NOMO-1 treated with dmso at 0.1 percent for 144 hours (cell line): ENCODE data around the gene CNPY4.

Source experiments
- DNase-seq: peaks from one replicate; lab custom pipeline; 2025; ENCODE audit not compliant: unreplicated experiment; lab: John Stamatoyannopoulos, UW

The CNPY4 gene, protein sequence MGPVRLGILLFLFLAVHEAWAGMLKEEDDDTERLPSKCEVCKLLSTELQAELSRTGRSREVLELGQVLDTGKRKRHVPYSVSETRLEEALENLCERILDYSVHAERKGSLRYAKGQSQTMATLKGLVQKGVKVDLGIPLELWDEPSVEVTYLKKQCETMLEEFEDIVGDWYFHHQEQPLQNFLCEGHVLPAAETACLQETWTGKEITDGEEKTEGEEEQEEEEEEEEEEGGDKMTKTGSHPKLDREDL

DNA sequence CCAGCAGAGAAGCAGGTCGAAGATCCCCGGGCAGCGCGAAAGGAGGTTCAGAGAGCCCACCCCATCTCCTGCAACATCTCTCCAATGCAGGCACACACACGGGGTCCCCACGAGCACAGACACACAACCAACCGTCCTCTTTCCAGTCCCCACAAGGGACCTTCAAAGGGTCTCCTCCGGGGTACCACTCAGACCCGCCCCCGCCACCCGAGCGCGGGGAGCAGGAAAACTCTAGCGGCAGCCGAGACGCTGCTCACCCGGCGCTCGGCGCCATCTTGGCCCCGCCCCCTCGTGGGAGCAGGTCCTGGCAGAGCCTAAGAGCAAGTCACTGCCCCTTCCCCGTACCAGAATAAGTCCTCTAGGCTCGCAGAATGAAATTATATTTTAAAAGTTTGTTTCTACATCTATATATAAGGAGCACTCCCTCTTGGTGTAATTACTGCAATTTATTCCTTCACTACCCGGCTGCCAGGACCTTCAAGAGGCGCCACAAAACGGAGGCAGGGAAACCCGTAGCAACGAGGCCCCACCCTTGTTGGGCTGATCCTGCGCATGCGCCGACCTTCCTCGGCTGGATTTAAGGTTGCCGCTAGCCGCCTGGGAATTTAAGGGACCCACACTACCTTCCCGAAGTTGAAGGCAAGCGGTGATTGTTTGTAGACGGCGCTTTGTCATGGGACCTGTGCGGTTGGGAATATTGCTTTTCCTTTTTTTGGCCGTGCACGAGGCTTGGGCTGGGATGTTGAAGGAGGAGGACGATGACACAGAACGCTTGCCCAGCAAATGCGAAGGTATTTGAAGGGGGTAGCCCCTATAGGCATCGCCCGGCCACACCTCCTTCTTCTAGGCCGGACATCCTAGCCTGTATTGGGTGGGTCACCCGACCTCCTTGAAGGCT is at the start of gene CNPY4, which contains the start of gene TAF6:
Gene CNPY4 (plus strand): TSS at position 563 of the 898 bp plus-strand sequence. CDS start 111 bp downstream, at position 674.
Gene TAF6 (minus strand): TSS at position 287 of the 898 bp plus-strand sequence. CDS start 5,149 bp downstream, outside the sequence.
- DNase-seq, result peak; percentile 94

DNA sequence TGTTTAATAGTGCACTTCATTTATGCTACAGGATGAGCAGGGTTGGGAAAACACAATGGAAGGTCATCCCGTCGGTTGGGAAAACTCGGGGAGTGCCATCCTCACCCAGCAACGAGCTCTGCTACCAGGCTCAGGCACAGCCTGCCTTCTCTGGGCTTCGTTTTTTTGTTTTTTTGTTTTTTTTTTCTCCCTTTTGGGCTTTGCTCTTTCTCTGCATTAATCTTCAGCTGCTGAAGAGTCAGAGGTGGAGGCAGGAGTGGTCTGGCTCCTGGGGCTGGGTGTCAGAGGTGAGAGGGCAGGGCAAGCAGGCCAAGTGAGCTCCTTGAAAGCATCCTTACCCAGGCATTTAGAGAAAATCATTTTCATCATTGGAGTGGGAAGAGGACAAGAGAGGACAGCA is 49.4 kb upstream of the CNPY4 start:
- DNase-seq, result no peak

DNA sequence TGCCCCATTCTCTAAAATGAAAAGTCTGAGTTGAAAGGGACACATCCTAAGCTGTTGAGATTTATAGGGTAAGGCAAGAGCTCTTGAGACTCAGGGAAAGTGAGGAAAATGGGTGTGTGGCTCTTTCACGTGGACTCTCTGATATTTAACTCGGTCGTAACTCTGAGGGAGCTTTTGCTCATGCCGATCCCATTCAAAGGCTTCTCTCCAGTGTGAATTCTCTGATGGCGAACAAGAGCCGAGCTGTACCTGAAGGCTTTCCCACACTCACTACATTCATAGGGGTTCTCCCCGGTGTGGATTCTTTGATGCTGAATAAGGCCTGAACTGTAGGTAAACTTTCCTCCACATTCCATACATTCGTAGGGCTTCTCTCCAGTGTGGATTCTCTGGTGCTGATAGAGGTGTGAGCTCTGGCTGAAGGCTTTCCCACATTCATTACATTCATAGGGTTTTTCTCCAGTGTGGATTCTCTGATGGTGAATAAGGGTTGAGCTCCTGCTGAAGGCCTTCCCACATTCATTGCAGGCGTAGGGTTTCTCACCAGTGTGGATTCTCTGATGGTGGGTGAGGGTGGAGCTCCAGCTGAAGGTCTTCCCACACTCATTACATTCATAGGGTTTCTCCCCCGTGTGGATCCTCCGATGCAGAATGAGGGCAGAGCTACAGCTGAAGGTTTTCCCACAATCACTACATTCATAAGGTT is 48.3 kb upstream of the CNPY4 start:
- no peak for DNase-seq

DNA sequence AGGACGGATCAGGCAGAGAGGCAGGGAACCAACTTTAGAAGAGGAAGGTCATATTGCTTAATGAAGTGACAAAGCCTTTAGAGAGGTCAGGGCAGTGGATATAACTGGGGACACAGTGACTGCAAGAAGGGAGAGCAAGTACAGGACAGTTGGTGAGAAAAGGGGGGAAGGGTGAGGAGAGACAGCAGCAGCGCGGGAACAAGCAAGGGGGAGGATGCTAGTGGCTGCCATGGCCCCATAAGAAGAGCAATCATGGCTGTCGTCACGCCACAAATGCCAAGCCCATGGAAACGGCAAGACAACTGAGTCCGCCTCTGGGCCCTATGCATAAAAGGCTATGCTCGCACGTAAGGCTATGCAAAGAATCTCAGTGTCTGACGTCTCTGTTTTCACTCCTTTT is 47.0 kb upstream of the CNPY4 start:
- no peak for DNase-seq

DNA sequence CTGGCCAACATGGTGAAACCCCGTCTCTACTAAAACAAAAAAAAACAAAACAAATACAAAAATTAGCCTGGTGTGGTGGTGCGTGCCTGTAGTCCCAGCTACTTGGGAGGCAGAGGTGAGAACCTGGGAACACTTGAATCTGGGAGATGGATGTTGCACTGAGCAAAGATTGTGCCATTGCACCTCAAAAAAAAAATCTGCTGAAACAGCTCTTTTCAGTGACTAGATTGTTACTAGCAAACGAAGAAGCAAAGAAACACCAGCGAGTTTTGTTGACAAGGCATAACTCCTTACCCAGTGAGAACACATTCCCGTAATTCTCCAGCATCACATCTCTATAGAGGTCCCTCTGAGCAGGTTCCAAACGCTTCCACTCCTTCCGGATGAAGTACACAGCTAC is 44.6 kb upstream of the CNPY4 start:
- no peak for DNase-seq

DNA sequence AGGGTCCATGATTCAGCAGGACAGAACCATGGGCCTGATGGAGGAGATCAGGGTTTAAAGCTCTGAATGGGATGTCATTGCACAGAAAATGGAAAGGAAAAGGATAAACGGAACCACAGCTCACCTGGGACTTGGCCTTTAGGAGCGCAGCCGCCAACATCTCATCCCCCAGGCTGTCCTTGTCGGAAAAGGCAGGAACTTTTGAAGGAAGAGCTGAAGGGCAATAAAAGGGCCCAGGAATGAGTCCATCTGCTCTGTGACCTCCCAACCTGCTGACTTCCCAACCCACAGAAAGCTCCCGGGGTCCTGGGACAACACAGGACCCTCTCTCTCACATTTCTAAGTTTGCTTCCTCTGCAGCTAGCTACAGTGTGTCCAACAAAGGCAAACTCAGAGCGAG is 44.0 kb upstream of the CNPY4 start:
- no peak for DNase-seq

DNA sequence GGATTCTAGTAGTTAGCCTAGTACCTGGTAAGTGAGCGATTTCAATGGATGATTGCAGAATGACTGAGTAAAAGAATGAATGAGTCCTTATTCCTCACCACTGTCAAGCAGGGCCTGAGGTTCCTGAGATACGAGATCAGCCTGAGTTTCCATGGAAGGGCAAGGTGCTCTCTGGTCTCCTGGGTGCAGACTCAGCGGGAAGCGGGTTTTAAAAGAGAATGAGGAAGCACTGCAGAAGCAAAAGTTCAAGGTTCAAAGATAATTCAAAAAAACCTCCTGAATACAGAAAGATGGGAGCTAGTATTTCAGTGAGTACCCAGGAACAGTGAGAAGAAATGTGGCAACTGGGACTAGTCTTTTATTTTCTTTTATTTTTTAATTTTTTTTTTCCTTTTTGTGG is 42.2 kb upstream of the CNPY4 start:
- no peak for DNase-seq

DNA sequence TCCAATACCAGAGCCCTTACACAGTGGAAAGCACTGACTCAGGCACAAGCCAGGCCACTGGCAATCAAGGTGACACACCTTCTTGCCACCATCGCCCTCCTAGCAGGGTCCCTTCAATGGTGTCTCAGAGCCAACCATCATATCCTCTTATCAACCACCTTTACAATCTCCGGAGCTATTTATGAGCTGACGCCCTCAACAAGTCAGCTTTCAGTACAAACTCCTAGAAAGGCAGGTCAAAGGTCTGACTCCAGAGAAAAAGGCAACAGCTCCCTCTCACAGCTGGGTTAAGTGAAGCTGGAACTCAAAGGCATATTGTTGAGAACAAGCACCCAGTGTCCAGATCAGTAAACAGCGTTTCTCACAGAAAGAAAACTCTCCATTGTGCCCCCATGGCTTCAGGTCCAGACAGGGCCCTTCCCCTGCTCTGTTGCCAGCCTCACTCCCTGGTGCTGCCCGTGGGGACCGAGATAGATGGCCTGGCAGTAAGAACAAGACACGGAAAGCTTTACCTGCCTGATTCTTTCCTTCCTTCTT is 40.3 kb upstream of the CNPY4 start:
- DNase-seq, result no peak

DNA sequence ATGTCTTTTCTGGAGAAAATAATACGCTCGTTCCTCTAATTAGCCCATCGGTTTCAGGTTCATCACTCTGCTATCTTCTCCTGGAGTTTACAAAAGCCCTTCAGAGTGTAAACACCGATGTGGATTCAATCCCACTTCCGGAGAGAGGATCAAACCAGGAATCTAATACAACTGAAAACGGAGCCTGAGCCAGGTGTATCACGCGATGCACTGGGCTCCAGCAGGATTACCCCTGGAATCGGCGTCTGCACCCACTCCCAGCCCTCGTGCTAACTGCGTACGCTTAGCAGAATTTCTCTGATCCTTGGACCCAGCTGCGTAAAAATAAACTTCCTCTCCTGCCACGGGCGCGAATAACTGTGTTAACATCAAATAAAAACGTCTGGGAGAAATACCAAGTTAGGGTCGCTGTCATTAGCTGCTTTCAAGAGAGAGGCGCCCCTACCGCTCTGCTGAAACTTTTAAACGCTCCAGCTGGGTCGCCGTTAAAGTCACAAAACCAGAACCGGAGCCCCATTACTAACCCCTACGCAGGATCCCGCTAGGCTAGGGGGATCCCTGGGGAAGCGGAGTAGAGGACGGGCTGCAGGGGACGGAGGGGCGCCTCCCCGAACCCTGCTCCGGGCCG is 38.4 kb upstream of the CNPY4 start:
- no peak for DNase-seq

DNA sequence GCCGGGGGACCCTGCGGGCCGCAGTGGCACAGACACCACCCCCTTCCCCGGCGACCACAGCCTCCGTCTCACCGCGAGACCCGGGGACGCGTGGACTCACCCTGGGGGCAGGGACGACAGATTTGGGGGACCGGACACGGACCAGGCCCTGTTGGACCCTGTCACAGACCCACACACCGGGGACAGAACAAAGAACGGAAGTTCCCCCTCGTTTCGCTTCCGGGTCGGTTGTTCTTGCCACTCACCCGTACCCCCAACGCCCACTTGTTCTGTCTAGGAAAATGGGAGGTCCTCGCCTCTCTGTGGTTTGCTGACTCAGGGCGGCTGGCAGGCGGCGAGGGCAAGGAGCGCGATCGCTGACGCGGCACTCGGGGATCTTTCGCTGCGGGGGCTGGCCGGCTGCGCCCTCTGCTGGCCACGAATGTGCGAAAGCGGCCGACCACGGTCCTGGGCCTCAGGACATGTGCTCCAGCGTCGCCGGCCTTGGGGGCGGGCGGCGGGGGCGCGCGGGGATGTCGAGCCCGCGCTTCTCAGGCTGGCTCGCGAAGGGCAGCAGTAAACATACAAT is 37.8 kb upstream of the CNPY4 start, which contains the start of gene ZNF3:
Gene ZNF3 (minus strand): TSS at position 189 of the 568 bp plus-strand sequence. CDS start 4,366 bp downstream, outside the sequence.
- peak; percentile 100 for DNase-seq

DNA sequence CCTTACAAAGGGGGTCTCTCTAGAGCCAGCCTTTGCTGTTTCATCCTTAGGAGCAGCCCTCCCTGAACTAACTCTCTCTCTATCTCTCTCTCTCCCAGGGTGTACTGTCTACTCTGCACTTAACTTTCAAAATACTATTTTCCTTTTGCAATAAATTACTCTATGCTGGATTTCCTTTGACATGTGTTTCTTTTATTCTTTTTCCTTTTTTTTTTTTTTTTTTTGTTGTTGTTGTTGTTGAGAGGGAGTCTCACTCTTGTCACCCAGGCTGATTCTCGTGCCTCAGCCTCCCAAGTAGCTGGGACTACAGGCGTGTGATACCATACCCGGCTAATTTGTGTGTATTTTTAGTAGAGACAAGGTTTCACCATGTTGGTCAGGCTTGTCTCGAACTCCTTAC is 36.5 kb upstream of the CNPY4 start:
- no peak for DNase-seq

DNA sequence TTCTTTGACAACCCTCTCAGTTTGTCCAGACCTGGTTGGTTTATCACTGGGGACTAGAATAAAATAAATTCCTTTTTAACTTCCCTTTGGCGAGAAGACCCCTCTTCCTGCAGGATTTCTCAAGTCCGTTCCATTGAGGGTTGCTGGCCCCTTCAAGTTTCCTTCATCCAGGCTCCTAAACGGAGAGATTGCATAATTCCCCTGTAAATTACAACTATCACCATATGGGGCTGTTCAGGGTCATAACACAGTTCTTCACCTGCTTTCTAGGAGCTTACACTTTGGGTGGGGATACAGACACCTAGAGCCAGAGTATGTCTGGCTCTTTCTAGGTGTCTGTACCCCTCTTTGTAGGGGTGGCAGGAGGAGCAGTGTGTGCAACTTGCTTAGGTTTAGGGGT is 33.9 kb upstream of the CNPY4 start:
- DNase-seq, result no peak

DNA sequence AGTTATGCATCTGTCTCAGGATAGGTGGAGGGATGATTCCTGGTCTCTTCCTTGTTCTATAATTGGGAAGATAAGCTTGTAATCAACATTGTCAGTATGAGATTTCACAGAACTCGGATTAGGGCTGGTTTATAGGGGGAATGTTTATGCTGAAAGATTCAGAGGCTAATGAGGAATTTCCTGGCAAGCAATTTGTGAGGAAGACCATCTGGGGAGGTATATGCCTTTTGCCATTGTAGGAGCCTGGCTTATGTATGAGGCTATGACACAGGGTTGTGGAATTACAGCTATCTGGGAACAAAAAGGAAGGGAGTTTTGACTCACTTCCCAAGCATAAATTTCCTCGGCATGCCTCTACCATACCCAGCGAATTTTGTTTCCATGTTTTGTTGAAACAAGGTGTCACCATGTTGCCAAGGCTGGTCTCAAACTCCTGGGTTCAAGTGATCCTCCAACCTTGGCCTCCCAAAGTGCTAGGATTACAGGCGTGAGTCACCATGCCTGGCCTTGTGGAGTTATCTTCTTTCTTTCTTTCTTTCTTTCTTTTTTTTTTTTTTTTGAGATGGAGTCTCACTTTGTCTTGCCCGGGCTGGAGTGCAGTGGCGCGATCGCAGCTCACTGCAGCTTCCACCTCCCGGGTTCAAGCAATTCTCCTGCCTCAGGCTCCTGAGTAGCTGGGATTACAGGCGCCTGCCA is 32.2 kb upstream of the CNPY4 start:
- DNase-seq, result no peak

DNA sequence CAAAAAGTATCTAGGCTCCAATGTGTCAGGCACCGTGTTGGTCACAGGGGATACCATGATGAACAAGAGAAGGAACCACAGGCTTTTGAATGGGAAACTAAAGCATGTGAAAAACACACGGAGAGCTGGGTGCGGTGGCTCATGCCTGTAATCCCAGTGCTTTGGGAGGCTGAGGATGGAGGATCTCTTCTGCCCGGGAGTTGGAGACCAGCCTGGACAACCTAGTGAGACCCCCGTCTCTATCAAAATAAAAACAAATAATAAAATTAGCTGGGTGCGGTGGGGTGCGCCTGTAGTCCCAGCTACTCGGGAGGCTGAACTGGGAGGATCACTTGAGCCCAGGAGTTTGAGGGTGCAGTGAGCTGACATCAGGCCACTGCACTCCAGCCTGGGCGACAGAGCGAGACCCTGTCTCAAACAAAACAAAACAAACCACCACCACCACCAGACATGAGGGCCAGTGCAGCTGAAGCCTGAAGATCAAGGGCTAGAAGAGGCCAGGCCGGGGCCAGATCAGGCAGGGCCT is 31.3 kb upstream of the CNPY4 start:
- no peak for DNase-seq

DNA sequence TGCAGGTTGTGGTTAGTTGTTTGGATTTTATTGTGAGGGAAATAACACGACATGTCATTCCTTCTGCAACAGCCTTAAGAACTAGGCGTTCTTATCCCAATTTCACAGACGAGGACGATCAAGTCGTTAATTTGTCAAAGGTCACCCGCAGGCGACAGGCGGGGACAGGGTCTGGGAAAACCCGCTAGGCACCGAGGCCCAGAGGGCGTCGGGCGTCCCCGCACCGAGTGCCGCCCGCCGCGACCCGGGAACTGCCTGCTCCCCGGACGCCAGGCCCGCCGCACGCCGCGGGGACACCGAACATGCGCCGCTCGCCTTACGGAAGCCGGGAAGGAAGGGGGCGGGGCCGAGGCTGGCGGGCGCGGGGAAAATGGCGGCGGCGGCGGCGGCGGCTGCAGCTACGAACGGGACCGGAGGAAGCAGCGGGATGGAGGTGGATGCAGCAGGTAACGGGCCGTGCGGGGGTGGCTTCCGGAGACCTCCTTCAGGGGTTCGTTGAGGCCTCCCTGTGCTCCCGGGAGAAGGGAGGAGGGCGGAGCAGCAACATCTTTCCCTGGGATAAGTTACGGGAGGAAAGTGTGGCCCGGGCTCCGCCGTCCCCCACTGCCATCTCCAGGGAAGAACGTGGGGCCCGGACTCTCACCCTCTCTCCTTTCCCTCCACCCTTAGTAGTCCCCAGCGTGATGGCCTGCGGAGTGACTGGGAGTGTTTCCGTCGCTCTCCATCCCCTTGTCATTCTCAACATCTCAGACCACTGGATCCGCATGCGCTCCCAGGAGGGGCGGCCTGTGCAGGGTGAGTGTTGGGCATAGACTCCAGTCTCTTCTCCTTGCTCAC is 30.6 kb upstream of the CNPY4 start, which contains the start of gene COPS6:
Gene COPS6 (plus strand): TSS at position 349 of the 837 bp plus-strand sequence. CDS start 22 bp downstream, at position 371.
- DNase-seq, result peak; percentile 53

DNA sequence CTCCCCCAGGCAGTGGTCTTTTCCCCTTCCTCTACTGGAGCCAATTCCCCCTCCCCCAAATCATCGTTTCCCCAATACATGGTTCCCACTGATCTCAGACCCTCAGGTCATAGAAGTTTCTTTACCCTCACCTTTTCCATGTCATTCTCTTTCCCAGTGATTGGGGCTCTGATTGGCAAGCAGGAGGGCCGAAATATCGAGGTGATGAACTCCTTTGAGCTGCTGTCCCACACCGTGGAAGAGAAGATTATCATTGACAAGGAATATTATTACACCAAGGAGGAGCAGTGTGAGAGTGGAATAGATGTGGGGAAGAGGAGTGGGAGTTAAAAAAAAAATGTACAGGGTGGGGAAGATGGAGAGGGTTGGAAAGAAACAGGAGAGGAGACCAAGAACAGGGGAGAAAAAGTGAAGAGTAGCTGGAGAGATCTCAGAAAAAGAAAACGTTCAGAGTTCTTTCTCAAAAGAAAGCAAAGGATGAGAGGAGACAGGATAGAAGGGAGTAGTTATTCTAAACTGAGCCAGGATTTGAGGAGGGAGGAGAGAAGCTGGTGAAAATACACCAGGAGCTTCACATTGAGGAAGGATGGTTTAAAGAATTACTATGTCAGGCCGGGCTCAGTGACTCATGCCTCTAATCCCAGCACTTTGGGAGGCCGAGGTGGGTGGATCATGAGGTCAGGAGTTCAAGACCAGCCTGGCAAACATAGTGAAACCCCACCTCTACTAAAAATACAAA is 29.8 kb upstream of the CNPY4 start:
- no peak for DNase-seq

DNA sequence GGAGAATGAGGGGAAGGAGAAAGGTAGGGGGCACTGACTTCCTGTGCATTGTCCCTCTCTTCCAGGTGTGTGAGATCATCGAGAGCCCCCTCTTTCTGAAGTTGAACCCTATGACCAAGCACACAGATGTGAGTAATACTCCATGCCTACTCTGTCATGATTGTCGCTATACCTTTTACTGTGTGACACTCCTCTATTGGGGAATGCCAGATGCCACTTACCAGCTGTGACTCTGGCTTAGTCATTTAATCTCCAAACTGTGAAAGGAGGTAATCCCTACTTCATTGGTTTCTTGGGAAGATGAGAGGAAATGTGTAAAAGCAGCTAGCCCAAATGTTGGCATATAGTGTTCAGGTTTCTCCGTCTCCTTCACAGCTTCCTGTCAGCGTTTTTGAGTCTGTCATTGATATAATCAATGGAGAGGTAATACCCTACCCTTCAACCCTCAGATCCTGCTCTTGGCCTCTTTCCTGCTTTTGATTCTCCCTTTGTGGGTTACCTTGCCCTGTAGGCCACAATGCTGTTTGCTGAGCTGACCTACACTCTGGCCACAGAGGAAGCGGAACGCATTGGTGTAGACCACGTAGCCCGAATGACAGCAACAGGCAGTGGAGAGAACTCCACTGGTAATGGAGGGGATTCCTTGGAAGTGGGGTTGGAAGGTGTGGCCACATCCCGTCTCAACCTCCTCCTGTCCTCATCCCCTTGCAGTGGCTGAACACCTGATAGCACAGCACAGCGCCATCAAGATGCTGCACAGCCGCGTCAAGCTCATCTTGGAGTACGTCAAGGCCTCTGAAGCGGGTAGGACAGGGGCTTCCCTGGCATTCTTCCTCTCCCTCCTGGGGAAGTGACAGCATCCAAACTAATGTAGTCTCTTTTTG is 28.7 kb upstream of the CNPY4 start:
- DNase-seq, result no peak
